PFSK-1 (cell line): ENCODE results near the gene OR7G3.

ENCODE experiments used
- REST ChIP-seq, 2 experiments: IDR thresholded peaks; 2 replicates each; pipeline versions ENCODE4 v1.6.1 to v1.8.0; 2011 to 2012; ENCODE audit warnings: low read depth in 2 of 2, low read length in 2 of 2, control low read depth in 1 of 2, inconsistent platforms in 1 of 2, mild to moderate bottlenecking in 1 of 2, moderate library complexity in 1 of 2; ENCODE audit not compliant: insufficient read depth in 1 of 2
- TAF1 ChIP-seq: IDR thresholded peaks from 2 replicates; pipeline ENCODE4 v1.6.1; 2012; ENCODE audit warnings: low read length, control low read depth, borderline replicate concordance; ENCODE audit not compliant: insufficient read depth

GRCh38 chr19:9150650-9151049, 23.9 kb upstream of the OR7G3 start:
- TF ChIP-seq TAF1 (no peak), REST (IDR thresholded peaks at IDR 0.05; ENCODE audit: insufficient read depth in 1 of 2, low read depth in 2 of 2, low read length in 2 of 2) (no peak)
